Myometrial cell (primary cell): ENCODE data around the gene MST1R. TPM values are rescaled to one million over a fixed set of nuclear protein-coding genes. Genes with fewer than 3 reads are reported as not detected.

Experiments
- total RNA-seq: library from RNA; depleted of rRNA; stranded (reverse); fragments of >200 nt; gene quantifications from 2 replicates; pipeline ENCODE4 v1.2.3, GENCODE V29; 2015

MST1R gene
- under 0.01 and 0.53 TPM in 2 replicates for total RNA-seq

DNA sequence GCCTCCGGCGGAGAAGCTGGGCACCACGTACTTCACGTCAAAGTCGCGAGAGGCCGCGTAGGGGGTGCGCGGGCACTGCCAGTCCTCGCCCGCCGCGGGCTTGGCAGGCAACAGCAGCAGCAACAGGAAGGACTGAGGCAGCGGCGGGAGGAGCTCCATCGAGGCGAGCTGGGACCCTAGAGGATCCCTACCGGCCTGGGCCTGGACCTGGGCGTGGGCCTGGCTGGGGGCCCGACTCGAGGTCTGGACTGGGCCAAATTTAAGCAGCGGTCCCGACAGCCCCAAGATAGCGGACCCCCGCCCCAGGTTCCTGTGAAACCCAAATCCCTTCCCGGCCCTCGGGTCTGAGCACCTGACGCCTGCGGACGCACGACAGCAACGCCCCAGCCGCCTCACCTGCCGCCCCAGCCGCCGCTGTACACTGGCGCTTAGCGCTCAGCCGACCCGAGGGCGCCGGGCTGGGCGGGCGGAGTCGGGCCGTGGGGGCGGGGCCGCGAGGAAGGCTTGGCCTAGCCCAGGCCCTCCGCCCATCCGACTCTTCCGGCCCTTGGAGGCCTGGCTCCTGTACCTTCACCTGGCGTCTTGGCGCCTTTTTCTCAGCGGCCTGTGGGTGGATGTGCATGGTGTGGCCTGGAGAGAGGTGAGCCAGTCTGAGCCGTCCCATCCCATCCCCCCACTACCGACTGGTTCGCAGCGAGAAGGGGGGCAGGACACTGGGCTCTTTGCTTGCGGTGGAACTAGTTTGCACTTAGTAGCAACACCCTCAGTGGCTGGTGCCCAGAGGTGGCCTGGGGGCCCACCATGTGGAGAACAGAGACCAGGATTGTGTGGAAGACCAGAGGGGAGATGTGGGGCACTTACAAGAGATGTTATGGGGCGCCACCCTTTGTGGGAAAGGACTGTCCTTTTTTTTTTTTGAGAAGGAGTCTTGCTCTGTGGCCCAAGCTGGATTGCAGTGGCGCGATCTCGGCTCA, at the start of gene MST1R:
Gene MST1R (minus strand): TSS at position 423 of the 974 bp plus-strand sequence. CDS start 264 bp downstream, at position 159.

DNA sequence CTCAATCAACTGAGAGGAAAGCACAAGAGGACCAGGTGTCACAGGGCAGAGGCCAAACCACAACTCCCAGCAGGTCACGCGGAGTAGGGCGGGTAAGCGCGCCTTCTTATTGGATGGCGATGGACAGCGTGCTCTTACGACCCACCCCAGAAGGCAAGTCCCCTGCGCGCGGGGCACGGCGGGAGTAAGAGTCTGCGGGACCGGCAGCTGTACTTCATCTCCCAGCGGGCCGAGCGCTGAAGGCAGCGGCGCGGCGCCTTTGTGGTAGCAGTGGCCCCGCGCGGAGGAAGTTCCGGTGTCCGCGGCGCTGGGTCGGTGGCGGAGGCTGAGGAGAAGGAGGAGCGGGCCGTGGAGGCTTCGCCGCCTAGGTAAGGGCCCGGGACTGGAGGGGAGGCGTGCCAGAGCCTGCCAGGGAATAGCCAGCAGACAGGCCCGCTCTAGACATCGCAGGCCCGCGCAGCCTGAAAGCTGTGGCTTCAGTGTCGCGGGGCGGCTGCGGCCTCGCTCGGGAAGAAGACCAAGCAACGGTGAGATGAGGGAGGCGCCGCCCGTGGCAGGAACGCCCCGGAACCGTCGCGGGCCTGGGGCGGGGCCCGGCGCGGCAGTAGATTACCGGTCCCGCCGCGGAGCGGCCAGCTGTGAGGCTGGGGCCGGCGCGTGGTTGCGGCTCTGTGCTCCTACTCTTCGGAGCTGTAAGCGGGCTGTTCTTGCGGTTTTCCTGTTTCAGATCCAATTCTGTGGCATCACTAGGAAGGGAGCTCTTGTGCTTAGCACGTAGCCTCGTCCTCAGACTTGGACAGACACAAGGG, 36.4 kb upstream of the MST1R start, which contains the start of gene RBM6:
Gene RBM6 (plus strand): TSS at position 293 of the 809 bp plus-strand sequence. CDS start 22,492 bp downstream, outside the sequence.

DNA sequence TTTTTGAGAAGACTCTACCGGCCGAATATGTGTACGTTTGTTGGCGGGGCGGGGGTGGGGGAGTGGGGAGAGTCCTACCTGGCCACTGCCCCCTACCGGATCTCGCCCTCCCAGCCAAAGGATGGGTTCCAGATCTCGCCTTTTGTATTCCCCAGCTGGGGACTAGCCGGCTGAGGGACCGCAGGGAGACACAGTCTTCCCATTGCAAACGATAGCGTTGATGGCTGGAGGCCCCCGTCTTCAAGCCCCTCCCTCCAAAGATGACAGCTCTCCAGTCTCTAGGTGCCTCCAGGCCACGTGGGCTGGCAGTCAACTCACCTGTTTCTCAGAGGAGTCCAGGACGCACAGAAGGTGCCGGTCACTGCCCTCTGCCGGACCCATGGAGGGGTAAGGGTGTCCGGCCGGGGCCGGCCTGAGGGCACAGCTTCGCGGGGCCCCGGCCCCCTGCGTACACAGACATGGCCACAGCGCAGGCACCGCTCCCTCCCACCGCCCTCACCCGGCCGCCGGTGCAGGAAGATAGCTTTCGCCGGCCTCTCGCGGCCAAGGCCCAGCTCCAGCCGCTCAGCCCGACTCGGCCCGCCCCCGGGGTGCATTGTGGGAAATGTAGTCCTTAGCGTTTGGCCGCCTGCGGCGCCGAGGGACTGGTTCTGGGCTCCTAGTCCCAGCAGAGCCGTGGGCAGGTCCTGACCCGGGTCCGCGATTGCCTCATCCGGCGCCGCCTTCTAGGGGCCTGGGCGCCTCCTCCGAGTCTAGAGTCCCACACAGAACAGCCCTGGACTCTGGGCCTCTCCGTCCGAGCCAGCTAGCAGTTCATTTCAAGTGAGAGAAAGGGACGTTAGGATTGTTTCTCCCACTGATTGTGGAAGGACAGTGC, 25.9 kb upstream of the MST1R start, which contains the start of gene MON1A:
Gene MON1A (minus strand): TSS at position 521 of the 877 bp plus-strand sequence. CDS start 16,465 bp downstream, outside the sequence.

DNA sequence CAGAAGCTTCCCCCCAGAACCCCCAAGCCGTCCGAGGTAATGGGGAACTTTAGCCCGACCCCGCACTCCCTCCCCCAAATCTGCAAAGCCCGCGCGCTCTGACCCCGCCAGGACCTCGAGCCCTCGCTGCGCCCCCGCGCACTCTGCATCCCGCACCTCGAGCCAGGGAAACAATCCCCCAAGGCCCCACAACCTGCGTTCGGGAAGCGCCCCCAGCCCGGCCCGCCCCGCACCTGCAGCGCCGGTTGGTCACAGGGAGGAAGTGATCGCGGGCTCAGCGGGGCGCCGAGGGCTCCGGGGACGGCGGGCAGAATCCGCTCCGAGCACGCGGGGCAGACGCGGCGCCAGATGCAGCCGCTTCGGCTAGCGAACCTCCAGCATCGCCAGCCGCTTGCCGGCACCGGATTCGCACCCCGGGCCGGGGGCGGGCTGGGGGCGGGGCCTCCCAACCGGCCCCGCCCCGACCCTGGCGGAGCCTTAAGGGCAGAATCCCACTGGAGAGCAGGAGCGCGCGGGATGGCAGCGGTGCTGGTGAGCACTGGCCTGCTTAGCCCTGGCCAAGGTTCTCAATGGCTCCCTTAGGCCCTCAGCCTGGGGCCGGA, 34.0 kb downstream of the MST1R start, which contains the start of gene CAMKV:
Gene CAMKV (minus strand): TSS at position 382 of the 602 bp plus-strand sequence. CDS start 7,518 bp downstream, outside the sequence.

DNA sequence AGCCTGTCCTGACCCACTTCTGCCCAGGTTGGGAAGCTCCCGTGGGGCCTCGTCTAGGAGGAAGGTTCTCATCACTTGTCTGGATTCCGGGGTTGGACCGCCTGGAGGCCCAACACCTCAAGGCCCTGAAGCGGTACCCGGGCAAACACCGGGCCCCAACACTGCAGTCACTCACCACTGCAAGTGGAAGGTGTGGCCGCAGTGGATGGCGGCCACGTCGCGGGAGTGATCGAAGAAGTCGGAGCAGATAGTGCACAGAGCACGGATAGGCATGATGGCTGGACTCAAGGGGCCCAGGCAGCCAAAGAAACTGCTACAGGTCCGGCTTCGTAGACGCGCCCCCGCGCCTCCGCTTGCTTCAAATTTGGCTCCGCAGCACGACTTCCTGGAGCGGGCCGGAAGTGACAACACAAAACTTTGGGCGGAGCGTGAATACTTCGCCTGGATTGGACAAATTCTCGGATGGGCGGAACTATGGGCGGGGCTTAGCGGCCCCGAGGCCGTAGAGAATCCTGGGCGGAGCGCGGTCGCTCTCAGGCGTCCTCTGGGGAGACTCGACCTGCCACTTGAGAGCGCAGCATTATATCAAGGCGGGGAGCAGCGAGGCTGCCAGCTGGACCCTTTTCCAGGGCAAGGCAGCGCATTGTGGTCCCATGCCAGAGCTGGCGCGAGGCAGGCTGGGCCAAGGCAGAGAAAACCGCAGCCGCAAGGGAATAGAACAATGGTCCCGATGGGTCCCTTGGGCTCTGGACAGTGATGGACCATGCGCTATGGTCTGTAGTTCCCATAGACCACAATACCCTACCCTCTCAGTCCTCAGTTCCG, 47.3 kb downstream of the MST1R start, which contains the start of gene TRAIP:
Gene TRAIP (minus strand): TSS at position 384 of the 825 bp plus-strand sequence. CDS start 111 bp downstream, at position 273.

Other genes with a start within 250 kb of the MST1R start
- gene APEH, start 229.5 kb downstream of the MST1R start, total RNA-seq, result 139 and 163 TPM in 2 replicates
- 3.7 and 4.8 TPM in 2 replicates for gene MST1, start 214.4 kb downstream of the MST1R start, total RNA-seq
- gene RNF123, start 214.3 kb downstream of the MST1R start, total RNA-seq, result 22.5 and 30.6 TPM in 2 replicates
- 1.2 TPM in 1 of 2 replicates, not detected in the other for gene AMIGO3, start 184.2 kb downstream of the MST1R start, total RNA-seq
- gene GMPPB, start 179.9 kb downstream of the MST1R start, total RNA-seq, result 51.2 and 89.7 TPM in 2 replicates
- 25.1 and 30.5 TPM in 2 replicates for gene IP6K1, start 117.3 kb downstream of the MST1R start, total RNA-seq
- gene CDHR4, start 104.0 kb downstream of the MST1R start, total RNA-seq, result not detected in 2 replicates
- gene INKA1, start 100.6 kb downstream of the MST1R start, total RNA-seq, result 2.5 and 7.5 TPM in 2 replicates
- 36.3 and 41.8 TPM in 2 replicates for gene UBA7, start 89.9 kb downstream of the MST1R start, total RNA-seq
- 8.9 and 10.7 TPM in 2 replicates for gene TRAIP, start 47.3 kb downstream of the MST1R start, total RNA-seq
- not detected in 2 replicates for gene CAMKV, start 34.0 kb downstream of the MST1R start, total RNA-seq
- gene MON1A, start 25.9 kb upstream of the MST1R start, total RNA-seq, result 22.0 and 26.5 TPM in 2 replicates
- 28.0 and 28.9 TPM in 2 replicates for gene RBM6, start 36.3 kb upstream of the MST1R start, total RNA-seq
- gene RBM5, start 185.0 kb upstream of the MST1R start, total RNA-seq, result 61.3 and 61.4 TPM in 2 replicates